H1 (cell line): ENCODE measurements around the gene TSPAN15. TPM values are rescaled to one million over a fixed set of nuclear protein-coding genes. Genes with fewer than 3 reads are reported as not detected.

Source experiments
- ASH2L ChIP-seq: fragments of 200-600, 300-600 bp; sonication (generic); IDR thresholded peaks from one replicate; pipeline ENCODE4 v1.7.1; 2017; ENCODE audit warnings: low read length
- CHD7 ChIP-seq: fragments of 300-600 bp; sonication (generic); IDR thresholded peaks from 2 replicates; pipeline ENCODE4 v1.7.1; 2012; ENCODE audit warnings: low read length, moderate library complexity, mild to moderate bottlenecking, inconsistent platforms; ENCODE audit not compliant: insufficient replicate concordance
- E2F6 ChIP-seq: IDR thresholded peaks from 2 replicates; pipeline ENCODE4 v1.6.1; 2012; ENCODE audit warnings: inconsistent platforms
- EP300 ChIP-seq, 2 experiments: IDR thresholded peaks; 1 replicate in 1 of 2; 2 replicates in 1 of 2; pipeline ENCODE4 v1.6.1; 2011 to 2012; ENCODE audit warnings: low read depth in 2 of 2, low read length in 2 of 2, mild to moderate bottlenecking in 2 of 2, borderline replicate concordance in 1 of 2, inconsistent platforms in 1 of 2, moderate library complexity in 1 of 2
- GTF2F1 ChIP-seq: IDR thresholded peaks from 2 replicates; pipeline ENCODE4 v1.6.1; 2012; ENCODE audit warnings: low read depth, low read length, improper control_type of control experiment, borderline replicate concordance
- POLR2A ChIP-seq, 2 experiments: IDR thresholded peaks; 1 replicate in 1 of 2; 2 replicates in 1 of 2; pipeline ENCODE4 v1.6.1; 2011; ENCODE audit warnings: low read depth in 2 of 2, low read length in 2 of 2, mild to moderate bottlenecking in 2 of 2; ENCODE audit errors: control extremely low read depth in 1 of 2
- RXRA ChIP-seq: IDR thresholded peaks from 2 replicates; pipeline ENCODE4 v1.6.1; 2011; ENCODE audit warnings: low read depth, mild to moderate bottlenecking, low read length, moderate library complexity; ENCODE audit not compliant: insufficient read depth
- SP1 ChIP-seq: IDR thresholded peaks from 2 replicates; pipeline ENCODE4 v1.6.1; 2011; ENCODE audit warnings: low read depth, low read length
- polyA plus RNA-seq, 7 experiments: library from polyadenylated mRNA; depleted of rRNA in 3 of 7; stranded (reverse) in 5 of 7; unstranded in 2 of 7; fragments of >200 nt in 5 of 7; fragments of 200-250 nt in 2 of 7; gene quantifications; 1 replicate in 5 of 7; 2 replicates in 1 of 7; 4 replicates in 1 of 7; pipeline versions ENCODE4 v1.2.1 to v1.2.3, GENCODE V29; 2011 to 2013; ENCODE audit warnings: missing spikeins in 2 of 7, mixed read lengths in 2 of 7
- total RNA-seq: library from RNA; stranded (reverse); fragmentation: NEBNext Ultra II Directional; extraction: Animal tissue kit (Norgen Biotek cat#: 25700); gene quantifications from 2 replicates; pipeline ENCODE4 v1.2.1, GENCODE V29; 2021

The TSPAN15 gene
- total and polyA plus RNA-seq, 2 of the 8 experiments (the other 6 are each of a cell fraction or from before 2014, with no cell fraction given), result 9.7 to 20.0 TPM

- TF ChIP-seq CHD7, result no peak
- no peak for TF ChIP-seq POLR2A (IDR thresholded peaks at IDR 0.05; ENCODE audit: control extremely low read depth in 1 of 2, low read depth in 2 of 2, low read length in 2 of 2)
- TF ChIP-seq GTF2F1, result no peak
- TF ChIP-seq ASH2L, result no peak
- no peak for TF ChIP-seq E2F6
- no peak for TF ChIP-seq EP300 (IDR thresholded peaks at IDR 0.05; ENCODE audit: borderline replicate concordance in 1 of 2, low read depth in 2 of 2, low read length in 2 of 2)
- TF ChIP-seq SP1, result no peak
- TF ChIP-seq RXRA, result no peak
Measured at GRCh38 chr10:69452676-69453415, 1.6 kb downstream of the TSPAN15 start (continued).
